Skeletal muscle satellite cell (primary cell): Measurements from ENCODE around the gene NOS3.

ENCODE experiments used
- H3K27me3 ChIP-seq: 2 replicates; pipeline ENCODE4 v1.7.0; 2013; ENCODE audit warnings: low read length; ENCODE audit not compliant: control insufficient read depth, insufficient read depth
- H3K36me3 ChIP-seq: 2 replicates; pipeline ENCODE4 v1.7.0; 2013; ENCODE audit warnings: mild to moderate bottlenecking, control low read depth, low read length; ENCODE audit not compliant: insufficient read depth
- H3K4me1 ChIP-seq: 2 replicates; pipeline ENCODE4 v1.7.0; 2013; ENCODE audit warnings: low read length; ENCODE audit not compliant: control insufficient read depth, insufficient read depth
- H3K4me2 ChIP-seq: 2 replicates; pipeline ENCODE4 v1.7.0; 2013; ENCODE audit warnings: mild to moderate bottlenecking, low read length
- H3K4me3 ChIP-seq: 2 replicates; pipeline ENCODE4 v1.7.0; 2013; ENCODE audit warnings: low read length
- H3K9ac ChIP-seq: 2 replicates; pipeline ENCODE4 v1.7.0; 2013; ENCODE audit warnings: mild to moderate bottlenecking, low read depth, low read length, moderate library complexity
- H3K9me3 ChIP-seq: replicated peaks from 2 replicates; pipeline ENCODE4 v1.7.0; 2013; ENCODE audit warnings: mild to moderate bottlenecking, control low read depth, low read length

Gene NOS3

GRCh38 chr7:150947241-150947745, 43.5 kb upstream of the NOS3 start:
- Histone ChIP-seq H3K4me2 (no peak overlapping the region), H3K4me3 (no peak overlapping the region), H3K36me3 (no peaks in the 10 kb centered on the region), H3K4me1 (no peaks in the 10 kb centered on the region), H3K27me3 (peaks cover 3% of the 10 kb centered on the region), H3K9ac (no peak overlapping the region), H3K9me3 (no peaks in the 10 kb centered on the region)

DNA sequence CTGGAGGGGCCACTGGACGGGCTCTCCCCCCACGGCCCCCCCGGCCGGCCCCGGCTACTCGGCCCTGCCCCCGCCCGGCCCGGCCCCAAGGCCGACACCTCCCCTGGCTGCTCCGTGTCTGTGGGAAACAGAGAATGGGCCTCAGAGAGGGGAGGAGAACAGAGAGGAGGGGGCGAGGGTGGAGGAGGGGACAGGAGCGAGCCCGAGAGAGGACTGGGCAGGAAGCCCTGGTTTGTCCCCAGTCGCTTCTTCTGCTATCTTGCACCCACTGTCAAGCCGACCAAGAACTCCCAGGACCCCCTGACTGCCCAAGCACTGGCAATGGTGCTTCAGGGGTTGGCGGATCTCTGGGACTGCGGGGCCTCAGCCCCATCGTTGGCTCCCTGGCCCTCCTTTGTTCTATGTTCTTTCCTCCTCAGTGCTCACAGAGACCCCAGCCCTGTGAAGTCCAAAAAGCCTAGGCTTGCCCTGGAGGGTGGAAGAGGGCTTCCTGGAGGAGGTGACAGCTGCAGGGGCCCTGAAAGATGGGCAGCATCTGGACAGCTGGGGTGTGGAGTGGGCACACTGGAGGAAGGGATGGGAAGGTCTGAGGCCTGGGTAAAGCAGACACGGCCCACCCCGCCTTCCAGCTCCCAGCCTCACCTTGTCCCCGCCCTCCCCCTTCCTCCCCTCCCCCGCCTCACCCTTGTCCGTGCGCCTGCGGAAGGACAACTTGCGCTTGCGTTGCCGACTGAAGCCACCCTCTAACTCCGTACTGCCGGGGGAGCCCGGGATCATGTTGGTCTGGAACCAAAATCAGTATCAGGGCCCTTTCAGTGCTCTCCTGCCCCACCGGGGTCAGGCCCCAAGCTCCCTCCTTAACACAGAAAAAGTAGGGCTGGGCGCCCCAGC, 42.8 kb upstream of the NOS3 start:
- H3K4me2 ChIP-seq, result no peak overlapping the region
- H3K4me3 ChIP-seq, result no peak overlapping the region
- no peaks in the 10 kb centered on the region for H3K36me3 ChIP-seq
- peaks cover 3% of the 10 kb centered on the region for H3K27me3 ChIP-seq
- no peaks in the 10 kb centered on the region for H3K4me1 ChIP-seq
- no peak overlapping the region for H3K9ac ChIP-seq
- H3K9me3 ChIP-seq, result no peaks in the 10 kb centered on the region

- H3K4me3 ChIP-seq, result no peak overlapping the region
- no peaks in the 10 kb centered on the region for H3K36me3 ChIP-seq
- H3K27me3 ChIP-seq, result no peaks in the 10 kb centered on the region
- no peak overlapping the region for H3K4me2 ChIP-seq
- H3K4me1 ChIP-seq, result no peaks in the 10 kb centered on the region
- no peaks in the 10 kb centered on the region for H3K9me3 ChIP-seq
- no peak overlapping the region for H3K9ac ChIP-seq
Observed at GRCh38 chr7:150948791-150949251, 42.0 kb upstream of the NOS3 start.

- no peaks in the 10 kb centered on the region for H3K27me3 ChIP-seq
- no peak overlapping the region for H3K9ac ChIP-seq
- no peaks in the 10 kb centered on the region for H3K4me1 ChIP-seq
Observed at GRCh38 chr7:150949564-150949963, 41.3 kb upstream of the NOS3 start.

GRCh38 chr7:150949971-150950491, 40.8 kb upstream of the NOS3 start:
- H3K9ac ChIP-seq, result no peak overlapping the region
- no peaks in the 10 kb centered on the region for H3K9me3 ChIP-seq
- no peaks in the 10 kb centered on the region for H3K36me3 ChIP-seq
- no peaks in the 10 kb centered on the region for H3K4me1 ChIP-seq
- H3K4me2 ChIP-seq, result no peak overlapping the region
- H3K4me3 ChIP-seq, result no peak overlapping the region
- H3K27me3 ChIP-seq, result peaks cover 2% of the 10 kb centered on the region

More at GRCh38 chr7:150949564-150949963, 41.3 kb upstream of the NOS3 start:
- no peaks in the 10 kb centered on the region for H3K36me3 ChIP-seq
- H3K9me3 ChIP-seq, result no peaks in the 10 kb centered on the region
- H3K4me2 ChIP-seq, result no peak overlapping the region
- H3K4me3 ChIP-seq, result no peak overlapping the region

DNA sequence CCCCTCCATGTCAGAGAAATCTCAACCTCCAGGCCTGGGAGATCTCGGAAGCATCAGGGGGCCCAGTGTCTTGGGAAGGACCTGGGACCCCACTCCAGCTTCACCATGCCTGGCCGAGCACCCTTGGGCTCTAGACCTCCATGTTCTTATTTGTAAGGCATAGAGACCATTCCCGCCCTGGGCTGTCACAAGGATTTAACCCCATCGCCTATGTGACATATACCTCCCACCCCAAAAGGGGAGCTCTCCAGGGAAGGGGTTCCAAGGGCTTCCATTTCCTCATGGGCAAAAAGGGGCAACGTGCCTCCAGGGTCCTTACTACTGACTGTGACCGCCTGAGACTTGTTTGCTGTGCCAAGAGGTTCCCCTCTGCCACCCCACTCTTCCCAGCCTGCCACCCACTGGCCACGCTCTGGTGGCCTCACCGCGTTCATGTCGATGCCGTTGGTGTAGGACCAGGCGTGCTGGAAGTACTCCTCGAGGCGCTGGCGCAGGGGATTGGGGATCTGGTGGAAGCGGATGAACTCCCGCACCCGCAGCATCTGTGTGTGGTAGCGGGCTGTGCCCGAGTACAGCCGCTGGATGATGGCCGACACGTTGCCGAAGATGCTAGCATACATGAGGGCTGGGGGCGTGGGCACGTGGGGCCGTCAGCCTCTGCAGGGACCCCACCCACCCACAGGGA, 40.2 kb upstream of the NOS3 start:
- no peak overlapping the region for H3K4me2 ChIP-seq
- H3K4me3 ChIP-seq, result no peak overlapping the region
- no peaks in the 10 kb centered on the region for H3K36me3 ChIP-seq
- no peaks in the 10 kb centered on the region for H3K9me3 ChIP-seq
- H3K27me3 ChIP-seq, result peaks cover 7% of the 10 kb centered on the region
- H3K9ac ChIP-seq, result no peak overlapping the region
- H3K4me1 ChIP-seq, result peaks cover 3% of the 10 kb centered on the region

- no peak overlapping the region for H3K4me3 ChIP-seq
- peaks cover 11% of the 10 kb centered on the region for H3K27me3 ChIP-seq
- no peak overlapping the region for H3K4me2 ChIP-seq
- no peak overlapping the region for H3K9ac ChIP-seq
- peaks cover 6% of the 10 kb centered on the region for H3K4me1 ChIP-seq
- H3K9me3 ChIP-seq, result no peaks in the 10 kb centered on the region
- H3K36me3 ChIP-seq, result no peaks in the 10 kb centered on the region
Observed at GRCh38 chr7:150951181-150951520, 39.7 kb upstream of the NOS3 start.

GRCh38 chr7:150951521-150951920, 39.3 kb upstream of the NOS3 start:
- Histone ChIP-seq H3K4me3 (no peak overlapping the region), H3K36me3 (no peaks in the 10 kb centered on the region), H3K9me3 (no peaks in the 10 kb centered on the region), H3K4me1 (peaks cover 7% of the 10 kb centered on the region), H3K27me3 (peaks cover 12% of the 10 kb centered on the region), H3K9ac (no peak overlapping the region), H3K4me2 (no peak overlapping the region)

GRCh38 chr7:150952331-150953050, 38.3 kb upstream of the NOS3 start:
- Histone ChIP-seq H3K4me3 (no peak overlapping the region), H3K9ac (no peak overlapping the region), H3K4me2 (no peak overlapping the region), H3K9me3 (no peaks in the 10 kb centered on the region), H3K27me3 (peaks cover 12% of the 10 kb centered on the region), H3K36me3 (no peaks in the 10 kb centered on the region), H3K4me1 (peaks cover 7% of the 10 kb centered on the region)

GRCh38 chr7:150953061-150953997, 37.5 kb upstream of the NOS3 start:
- Histone ChIP-seq H3K36me3 (no peaks in the 10 kb centered on the region), H3K27me3 (peaks cover 12% of the 10 kb centered on the region), H3K9ac (no peak overlapping the region)

More at GRCh38 chr7:150953061-150953997, 37.5 kb upstream of the NOS3 start:
- peaks cover 7% of the 10 kb centered on the region for H3K4me1 ChIP-seq
- no peaks in the 10 kb centered on the region for H3K9me3 ChIP-seq
- H3K4me3 ChIP-seq, result no peak overlapping the region
- H3K4me2 ChIP-seq, result no peak overlapping the region
